ENCODE data around the gene SLC44A2.

DNA sequence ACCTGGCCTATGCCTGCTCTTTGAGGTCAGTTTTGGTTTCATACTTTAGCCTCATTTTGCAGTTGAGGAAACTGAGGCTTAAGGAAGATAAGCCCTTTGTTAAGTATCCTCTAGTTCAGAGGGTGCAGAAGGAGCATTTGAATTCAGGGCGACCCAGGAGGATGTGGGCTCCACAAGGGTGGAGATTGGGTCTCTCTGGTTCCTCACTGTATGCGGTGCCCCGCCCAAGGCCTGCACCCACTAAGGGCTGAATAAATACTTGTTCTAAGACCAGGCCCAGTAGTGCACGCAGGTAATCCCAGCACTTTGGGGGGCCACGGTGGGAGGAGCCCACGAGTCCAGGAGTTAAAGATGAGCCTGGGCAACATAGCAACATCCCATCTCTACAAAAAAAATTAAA, 768 bp upstream of the SLC44A2 start:
- TF ChIP-seq, protein P1, sequence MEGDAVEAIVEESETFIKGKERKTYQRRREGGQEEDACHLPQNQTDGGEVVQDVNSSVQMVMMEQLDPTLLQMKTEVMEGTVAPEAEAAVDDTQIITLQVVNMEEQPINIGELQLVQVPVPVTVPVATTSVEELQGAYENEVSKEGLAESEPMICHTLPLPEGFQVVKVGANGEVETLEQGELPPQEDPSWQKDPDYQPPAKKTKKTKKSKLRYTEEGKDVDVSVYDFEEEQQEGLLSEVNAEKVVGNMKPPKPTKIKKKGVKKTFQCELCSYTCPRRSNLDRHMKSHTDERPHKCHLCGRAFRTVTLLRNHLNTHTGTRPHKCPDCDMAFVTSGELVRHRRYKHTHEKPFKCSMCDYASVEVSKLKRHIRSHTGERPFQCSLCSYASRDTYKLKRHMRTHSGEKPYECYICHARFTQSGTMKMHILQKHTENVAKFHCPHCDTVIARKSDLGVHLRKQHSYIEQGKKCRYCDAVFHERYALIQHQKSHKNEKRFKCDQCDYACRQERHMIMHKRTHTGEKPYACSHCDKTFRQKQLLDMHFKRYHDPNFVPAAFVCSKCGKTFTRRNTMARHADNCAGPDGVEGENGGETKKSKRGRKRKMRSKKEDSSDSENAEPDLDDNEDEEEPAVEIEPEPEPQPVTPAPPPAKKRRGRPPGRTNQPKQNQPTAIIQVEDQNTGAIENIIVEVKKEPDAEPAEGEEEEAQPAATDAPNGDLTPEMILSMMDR (conservative IDR thresholded peaks at IDR 0.05) = no peak
- TF ChIP-seq EZH2 (IDR thresholded peaks at IDR 0.05; ENCODE audit: low read depth) = no peak
